ENCODE results near the gene IL19.
"Not testable (repeated sequence)": the region's sequence is repeated elsewhere in the genome, so short reads cannot be mapped to it uniquely, and the experiment has no call there.

IL19 gene

DNA sequence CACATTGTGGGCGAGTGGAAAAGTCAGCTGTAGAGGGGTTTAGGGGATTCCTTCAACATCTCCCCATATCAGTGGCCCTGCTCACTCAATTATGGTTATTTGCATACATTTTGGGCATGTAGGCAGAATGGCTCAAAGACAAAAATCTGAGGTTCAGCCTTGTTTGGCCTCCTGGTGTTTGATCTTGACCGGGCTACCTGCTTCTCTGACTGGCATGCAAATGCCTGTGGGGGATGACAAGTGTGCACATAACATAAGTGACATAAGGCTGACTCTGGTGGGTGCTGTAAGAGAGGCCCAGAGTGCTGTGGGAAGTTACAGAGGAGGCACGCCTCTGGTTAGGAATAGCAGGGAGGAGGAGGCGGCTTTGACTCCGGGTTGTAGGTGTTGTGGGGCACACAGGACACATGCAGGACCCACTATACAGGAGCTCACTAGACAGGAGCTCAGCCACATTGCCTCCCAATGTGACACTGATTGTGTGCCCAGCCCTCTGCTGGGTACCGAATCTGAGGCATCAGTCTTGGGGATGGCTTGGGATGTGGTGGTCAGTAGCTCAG, 29.4 kb upstream of the IL19 start:
- no peak for DNase-seq (ENCODE audit: low read depth in 2 of 2)

DNA sequence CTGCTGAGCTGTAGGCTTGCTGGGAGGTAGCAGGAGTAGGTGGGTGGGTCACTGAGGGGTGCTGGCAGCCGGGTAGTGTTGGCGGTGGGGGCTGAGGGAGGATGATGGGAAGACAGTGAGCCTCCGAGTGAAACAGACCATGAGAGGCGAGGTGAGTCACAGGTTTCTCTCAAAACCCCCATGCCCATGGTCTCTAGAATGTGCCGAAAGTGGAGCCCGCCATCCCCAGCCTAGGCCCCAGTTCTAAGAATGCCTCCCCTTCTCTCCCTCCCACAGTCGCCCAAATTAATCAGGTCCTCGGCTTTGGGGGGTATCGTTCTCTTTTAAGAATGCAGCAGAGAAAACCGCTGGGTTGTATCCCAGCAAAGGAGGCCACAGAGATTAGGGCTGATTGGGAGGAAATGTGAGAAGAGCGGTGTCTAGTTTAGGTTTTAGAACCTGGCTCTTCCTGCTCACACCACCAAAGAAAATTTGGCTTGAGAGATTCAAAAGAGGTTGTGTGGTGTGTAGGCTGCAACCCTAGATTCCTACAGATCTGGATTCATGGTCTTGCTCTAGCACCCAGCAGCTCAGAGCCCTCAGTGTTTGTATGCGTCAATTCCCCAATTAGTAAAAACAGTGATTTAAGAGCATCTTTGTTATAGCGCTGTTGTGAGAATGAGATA, 27.7 kb upstream of the IL19 start:
- no peak for DNase-seq (ENCODE audit: low read depth in 2 of 2)

DNA sequence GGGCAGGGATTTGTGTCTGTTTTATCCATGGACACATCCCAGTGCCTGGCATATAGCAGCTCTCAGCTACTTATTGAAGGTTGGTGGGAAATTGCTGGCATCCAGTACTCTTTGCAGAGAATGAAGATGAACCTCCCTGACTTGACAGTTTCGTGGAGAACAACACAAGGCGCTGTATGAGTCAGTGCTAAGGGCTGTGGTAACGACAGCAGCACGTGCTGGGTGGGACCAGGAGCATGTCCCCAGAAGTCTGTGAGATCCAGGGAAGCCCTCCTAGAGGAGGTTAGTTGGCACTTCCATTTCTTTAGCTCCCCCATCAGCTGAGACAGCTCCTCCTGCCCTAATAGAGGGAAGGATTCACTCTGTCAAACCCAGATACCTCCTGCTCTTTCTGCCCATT, 25.9 kb upstream of the IL19 start:
- no peak for DNase-seq (ENCODE audit: low read depth in 2 of 2)

DNA sequence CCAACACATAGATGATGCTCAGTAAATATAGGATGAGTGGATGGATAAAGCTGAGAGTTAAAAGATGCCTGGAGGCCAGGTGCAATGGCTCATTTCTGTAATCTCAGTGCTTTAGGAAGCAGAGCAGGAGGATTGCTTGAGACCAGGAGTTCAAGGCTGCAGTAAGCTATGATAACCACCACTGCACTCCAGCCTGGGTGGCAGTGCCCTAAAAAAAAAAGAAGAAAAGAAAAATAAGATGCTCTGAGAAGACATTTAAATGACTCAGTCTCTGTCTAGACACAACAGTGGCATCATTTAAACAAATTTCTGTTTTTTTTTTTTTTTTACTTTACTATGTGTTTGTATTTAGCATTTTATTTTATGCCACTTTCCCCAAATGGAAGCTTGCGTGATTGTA, 25.3 kb upstream of the IL19 start:
- DNase-seq (ENCODE audit: low read depth in 2 of 2) = no peak

DNA sequence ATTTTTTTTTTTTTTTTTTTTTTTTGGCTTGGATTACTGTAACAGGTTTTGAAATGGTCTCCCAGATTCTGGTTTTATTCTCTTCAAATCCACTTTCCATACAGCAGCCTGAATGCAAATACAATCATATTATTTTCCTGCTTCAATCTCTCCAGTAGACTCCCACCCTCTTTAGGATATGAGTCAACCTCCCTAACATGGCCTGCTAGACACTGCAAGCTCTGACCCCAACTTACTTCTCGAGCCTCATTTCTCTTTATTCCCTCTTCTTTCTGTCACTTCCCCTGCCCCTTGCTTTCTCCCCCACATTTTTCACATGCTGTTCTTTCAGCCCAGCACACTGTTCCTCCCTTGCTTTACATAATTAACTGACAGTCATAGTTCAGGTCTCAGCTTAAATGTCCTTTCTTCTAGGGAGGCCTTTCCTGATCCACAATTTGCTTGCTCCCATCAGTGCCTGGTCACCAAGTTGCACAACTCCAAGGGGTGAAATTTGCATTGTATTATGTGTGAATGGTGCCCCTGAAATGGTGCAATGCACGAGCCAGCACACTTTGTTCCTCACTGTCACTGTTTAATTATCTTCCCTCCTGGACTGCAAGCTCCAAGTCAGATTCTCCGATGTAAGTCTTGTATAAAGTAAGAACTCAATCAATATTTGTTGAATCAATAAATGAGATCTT, 22.1 kb upstream of the IL19 start:
- DNase-seq (ENCODE audit: low read depth in 2 of 2) = no peak

DNA sequence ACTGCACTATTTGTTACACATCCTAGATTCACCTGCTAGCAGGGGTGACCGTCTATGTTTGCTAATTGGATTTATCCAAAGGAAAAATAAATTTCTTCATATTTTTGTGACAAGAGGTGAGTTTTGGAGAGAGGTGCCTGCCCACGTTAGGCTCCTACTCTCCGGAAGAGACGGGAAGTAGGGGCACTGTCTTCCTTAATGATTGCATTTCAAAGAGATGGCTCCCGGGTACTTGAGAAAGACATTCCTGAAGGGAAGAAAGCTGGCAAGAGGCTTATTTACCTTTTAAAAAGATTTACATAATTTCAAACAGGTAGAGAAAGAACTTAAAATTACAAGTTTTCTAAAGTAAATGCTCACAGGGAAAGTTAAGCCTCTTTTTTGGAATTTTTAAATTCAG, 18.7 kb upstream of the IL19 start:
- DNase-seq (ENCODE audit: low read depth in 2 of 2) = no peak

DNA sequence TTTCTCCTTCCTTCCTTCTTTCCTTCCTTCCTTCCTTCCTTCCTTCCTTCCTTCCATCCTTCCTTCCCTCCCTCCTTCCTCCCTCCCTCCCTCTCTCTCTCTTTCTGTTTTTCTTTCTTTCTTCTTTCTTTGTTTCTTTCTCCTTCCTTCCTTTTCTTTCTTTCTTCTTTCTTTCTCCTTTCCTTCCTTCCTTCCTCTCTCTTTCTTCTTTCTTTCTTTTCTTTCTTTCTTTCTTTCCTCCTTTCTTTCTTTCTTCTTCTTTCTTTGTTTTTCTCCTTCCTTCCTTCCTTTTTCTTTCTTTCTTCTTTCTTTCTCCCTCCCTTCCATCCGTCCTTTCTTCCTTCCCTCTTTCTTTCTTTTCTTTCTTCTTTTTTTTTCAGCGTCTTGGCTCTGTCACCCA, 18.1 kb upstream of the IL19 start:
- no peak for DNase-seq (ENCODE audit: low read depth in 2 of 2)

DNA sequence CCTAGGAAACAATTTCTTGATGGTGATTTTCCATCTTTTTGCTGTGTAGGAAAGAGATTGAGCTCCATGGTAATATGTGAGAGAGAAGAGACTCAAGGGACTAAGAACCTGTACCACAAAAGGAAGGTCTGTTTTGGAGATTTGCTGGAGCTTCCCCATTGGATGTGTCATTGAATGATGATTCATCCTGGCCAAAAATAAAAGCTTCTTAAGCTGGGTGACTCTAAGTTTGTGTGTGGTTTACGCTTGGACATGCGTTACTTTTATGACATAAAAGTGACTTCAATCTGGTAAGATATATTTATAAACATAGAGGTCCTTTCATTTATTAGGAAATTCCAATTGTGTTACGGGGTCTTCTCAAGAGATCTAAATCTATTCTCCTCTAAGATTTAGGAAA, 17.4 kb upstream of the IL19 start:
- DNase-seq (ENCODE audit: low read depth in 2 of 2) = no peak

DNA sequence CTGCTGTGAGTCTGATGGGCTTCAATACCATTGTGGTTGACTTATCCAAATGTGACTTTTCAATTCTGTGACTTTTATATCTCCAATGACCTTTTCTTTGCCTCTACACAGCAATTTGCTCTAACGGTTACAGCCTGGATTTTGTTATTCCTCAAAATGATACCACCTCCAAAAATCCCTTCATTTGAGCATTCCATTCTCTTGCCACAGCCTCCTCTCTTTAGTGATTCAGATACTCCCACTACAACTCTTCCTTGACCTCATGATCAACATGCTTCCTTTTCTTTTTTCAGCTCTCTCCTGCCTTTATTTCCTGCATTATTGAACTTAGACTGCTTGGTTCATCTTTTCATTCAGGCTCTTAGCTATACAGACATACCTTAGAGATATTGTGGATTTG, 16.6 kb upstream of the IL19 start:
- DNase-seq (ENCODE audit: low read depth in 2 of 2) = no peak

DNA sequence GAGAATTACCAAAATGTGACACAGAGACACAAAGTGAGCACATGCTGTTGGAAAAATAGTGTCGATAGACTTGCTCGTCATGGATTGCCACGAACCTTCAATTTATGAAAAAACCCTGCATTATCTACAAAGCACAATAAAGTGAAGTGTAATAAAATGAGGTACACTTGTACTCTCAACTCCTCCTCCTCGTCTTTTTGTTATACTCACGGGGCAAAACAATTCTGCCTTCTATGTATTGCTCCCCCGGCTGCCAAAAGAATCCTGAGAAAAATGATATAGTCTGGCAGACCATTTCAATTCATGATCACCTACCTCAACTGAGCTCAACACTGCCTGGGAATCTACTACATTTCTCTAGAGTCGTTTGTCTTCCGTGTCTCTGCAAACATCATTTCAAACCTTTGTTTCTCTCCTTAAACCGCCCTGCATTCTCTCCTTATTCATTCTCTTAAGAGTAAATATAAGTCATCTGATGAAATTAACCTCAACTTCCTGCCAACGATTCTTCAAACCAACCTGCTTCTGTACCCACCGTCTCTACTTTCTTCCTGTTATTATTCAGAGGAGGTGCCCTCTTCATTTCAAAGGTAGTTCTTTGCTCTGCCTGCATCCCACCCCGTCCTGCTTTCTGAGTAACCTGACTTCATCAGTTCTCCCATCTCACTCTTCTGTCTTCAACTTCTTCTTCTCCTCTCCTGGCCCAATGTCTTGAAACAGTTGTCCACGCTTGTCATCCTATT, 12.9 kb upstream of the IL19 start:
- DNase-seq (ENCODE audit: low read depth in 2 of 2) = no peak

DNA sequence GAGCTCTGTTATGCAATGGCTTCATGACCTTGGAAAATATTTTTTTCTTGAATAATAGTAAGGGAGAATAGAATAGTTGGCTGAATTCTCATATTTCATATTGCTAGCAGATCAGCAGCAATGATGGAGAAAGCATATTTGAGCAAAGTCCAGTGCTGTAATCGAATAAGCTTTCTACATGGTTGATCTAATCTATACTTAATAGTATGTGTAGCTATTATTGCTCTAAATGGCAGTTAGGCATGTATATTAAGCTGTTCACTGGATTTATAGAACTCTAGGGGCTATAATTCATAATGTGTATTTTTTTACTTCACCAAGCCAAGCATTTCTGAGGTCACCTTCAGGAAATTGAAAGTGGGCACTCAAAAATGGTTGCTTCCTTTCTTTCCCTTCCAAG, 10.0 kb upstream of the IL19 start:
- DNase-seq (ENCODE audit: low read depth in 2 of 2) = no peak

DNA sequence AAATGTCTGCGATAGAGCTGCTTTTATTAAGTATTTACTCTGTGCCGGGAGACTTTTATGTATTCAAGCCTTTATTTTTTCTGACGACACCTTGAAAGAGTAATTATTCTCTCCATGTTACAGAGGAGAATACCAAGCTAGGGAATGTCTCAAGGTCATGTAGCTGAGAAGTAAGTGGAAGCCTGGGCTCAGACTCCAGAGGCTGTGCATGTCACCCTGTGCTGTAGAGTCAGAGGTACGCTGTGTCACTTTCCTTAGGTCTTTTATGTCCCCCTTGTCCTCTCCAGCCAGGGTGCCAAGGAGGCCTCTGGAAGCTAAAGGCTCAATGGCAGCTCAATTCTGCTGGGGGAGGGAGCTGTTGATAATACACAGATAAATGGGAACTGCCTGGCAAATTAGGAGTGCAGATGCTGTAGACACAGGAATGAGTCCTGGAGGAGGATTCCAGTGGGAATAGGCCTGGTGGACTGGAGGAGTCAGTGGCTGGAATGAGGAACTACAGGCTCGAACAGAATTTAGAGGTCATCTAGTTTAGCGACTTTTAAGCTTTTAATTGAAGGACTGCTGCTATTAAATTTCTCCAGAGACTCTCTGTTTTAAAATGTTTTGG, 9.3 kb upstream of the IL19 start:
- DNase-seq (ENCODE audit: low read depth in 2 of 2) = no peak

DNA sequence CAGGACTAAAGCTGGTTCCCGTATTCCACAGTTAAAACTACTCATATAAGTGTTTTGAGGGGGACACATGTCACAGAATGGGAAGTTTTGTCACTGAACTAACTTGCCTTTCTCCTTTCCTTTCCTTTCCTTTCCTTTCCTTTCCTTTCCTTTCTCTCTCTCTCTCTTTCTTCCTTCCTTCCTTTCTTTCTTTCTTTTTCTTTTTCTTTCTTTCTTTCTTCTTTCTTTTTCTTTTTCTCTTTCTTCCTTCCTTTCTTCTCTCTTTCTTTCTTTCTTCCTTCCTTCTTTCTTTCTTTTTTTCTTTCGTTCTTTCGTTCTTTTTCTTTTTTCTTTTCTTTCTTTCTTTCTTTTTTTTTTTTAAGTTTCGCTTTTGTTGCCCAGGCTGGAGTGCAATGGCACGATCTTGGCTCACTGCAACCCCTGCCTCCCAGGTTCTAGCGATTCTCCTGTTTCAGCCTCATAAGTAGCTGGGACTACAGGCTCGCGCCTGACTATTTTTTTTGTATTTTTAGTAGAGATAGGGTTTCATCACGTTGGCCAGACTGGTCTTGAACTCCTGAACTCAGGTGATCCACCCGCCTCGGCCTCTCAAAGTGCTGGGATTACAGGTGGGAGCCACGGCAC, 7.7 kb upstream of the IL19 start:
- DNase-seq (ENCODE audit: low read depth in 2 of 2) = not testable (repeated sequence)

DNA sequence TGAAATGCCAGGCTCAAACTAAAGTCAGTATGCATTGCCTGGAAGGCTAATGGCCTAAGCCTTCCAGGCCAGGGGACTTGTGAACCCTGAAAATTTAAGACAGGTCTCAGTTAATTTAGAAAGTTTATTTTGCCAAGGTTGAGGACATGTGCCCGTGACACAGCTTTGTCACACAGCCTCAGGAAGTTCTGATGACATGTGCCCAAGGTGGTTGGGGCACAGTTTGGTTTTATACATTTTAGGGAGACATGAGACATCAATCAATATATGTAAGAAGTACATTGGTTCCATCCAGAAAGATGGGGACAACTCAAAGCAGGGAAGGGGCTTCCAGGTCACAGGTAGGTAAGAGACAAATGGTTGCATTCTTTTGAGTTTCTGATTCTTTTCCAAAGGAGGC, 4.8 kb upstream of the IL19 start:
- not testable (repeated sequence) for DNase-seq (ENCODE audit: low read depth in 2 of 2)

DNA sequence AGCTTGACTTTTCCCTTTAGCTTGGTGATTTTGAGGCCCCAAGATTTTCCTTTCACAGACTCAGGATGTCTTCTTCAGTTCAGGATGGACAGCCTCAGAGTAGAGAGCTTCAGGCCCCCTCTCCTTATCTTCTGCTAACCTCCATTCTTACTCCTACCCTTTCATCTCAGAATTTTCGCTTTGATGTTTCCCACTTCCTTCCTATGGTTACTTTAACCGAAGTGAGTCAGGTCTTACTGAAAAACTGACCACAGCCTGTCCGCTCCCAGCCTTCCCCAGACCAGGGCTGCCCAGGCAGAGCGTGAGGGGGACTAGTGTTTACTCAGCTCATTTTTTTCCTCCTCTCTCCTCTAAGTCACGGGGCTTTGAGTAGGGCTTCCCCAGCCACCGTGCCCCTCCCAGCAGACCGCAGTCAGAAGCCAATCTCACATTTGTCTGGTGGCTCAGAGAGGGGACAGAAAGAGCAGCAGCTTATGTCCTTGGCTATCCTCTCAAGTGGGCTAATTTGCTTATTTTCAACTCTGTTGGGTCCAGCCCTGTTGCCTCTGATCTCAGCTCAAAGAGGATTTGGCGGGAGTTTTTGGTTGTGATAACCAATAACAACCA, 4.2 kb upstream of the IL19 start:
- peak; percentile 45 to 54 for DNase-seq (ENCODE audit: low read depth in 2 of 2)

DNA sequence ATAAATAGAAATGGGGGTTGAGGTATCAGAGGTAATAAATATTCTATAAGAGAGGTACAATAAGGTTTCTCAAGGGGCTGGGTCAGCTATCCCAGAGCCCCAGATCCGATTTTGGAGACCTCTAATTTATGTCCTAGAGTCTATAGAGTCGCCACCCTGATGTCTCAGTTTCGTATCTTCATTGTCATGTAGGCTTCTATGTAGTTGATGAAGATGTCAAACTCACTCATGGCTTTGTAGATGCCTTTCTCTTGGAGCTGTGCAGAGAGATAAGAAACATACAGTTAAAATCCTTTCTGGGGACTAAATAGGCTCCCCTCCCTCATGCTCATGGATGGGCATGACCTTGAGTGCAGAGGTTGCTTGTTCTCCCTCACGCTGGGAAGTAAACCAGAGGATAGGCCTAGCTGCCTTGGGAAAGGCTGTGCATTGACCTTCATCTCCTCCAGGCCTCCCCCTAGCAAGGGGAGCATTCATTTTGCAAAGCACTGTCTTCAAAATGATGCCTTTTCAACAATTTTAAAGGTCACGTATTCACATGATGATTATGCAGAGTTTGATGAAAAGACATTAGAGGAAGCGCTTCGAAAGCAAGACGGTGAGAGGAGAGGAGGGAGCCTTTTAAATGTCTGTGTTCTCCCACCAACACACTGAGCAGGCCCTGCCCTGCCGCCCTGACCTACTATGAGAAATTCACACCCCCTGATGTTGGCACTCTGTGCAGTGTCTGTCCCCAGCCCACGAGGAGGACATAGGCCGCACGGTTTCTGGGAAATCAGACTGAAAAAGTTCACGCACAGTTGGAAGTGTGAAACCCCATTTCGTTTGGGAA, 1.9 kb upstream of the IL19 start:
- no peak for DNase-seq (ENCODE audit: low read depth in 2 of 2)

DNA sequence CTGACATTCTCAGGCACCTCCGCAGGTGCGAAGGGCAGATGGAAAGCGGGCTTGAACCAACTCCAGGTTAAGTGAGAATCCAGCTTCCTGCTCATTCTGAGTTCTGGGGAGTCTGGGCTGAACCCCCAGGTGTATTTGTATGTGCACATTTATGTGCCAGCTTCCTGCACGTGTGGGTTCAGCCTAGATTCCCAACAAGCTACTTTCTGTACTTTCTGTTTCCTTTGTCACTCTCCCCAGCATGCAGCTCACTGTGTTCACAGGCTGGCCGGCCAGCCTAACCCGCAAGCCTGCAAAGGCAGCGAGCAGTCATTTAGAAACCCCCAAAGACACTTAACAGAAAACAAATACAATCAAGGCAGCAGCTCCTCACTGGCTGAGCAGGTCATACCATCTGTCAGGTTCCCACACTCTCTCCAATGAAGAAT, 1.3 kb upstream of the IL19 start:
- DNase-seq (ENCODE audit: low read depth in 2 of 2) = no peak

DNA sequence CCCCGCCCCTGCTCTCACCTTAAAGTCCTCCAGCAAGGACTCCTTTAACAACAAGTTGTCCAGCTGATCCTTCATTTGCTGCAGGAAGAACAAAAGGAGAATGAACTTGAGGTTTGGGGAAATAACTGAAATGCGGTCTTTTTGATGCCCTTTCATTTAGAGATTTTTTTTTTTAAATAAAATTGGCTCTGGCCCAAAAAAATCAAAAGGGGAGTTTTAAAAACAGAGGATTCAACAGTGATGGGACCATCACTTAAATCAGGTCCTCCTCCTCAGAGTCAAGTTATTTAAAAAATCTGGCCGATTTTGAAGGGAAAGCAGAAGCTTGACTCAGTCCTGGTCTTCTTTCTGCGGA, 742 bp downstream of the IL19 start:
- DNase-seq (ENCODE audit: low read depth in 2 of 2) = no peak

DNA sequence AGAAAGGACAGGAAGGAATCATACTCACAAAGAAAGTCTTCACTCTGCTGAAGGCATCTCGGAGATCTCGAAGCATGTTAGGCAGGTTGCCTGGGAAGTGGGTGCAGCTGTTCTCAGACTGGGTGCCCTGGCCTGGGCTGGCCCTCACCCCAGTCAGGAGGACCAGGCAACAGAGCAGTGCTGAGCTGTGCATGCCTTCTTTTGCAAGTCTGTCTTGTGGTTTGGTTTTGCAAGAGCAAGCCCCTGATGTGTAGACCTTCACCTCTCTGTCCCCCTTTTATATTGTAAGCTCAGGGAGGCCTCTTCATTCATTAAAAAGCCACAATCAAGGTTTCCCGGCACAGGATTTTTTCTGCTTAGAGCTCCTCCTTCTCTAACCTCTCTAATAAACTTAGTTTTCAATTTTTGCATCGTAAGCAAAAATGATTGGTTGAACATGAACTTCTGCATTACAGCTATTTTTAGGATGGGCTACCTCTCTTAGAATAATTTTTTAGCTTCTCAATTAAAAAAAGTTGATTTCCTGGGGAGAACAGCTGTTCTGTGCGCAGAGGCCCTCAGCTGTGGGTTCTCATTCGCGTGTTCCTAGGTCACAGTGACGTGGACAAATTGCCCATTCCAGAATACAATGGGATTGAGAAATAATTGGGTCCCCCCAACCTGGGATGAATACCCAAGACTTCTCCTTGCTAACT, 1.8 kb downstream of the IL19 start, which contains the start of gene IL10:
TSS of gene IL10 (minus strand) at position 252 of the 695 bp plus-strand sequence. CDS start at position 193, 59 bp downstream.
- no peak for DNase-seq (ENCODE audit: low read depth in 2 of 2)

DNA sequence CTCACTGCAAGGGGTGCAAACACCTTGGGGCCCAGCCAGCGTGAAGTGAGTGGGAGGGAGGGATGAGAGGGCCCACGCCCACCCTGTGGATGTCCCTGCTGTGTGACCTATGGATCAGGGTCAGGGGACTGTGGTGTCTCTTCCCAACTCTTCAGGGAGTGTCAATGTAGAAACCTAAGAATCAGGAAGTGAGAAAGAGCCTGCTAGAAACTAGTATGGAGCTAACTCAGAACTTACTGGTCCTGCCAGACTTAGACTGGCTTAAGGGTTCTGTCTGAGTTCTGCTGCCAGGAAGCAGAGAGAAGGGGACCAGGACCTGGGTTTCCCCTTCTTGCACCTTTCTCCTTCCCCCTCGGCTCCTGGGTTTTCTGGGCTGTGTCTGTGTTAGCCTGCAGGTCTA, 3.5 kb downstream of the IL19 start:
- DNase-seq (ENCODE audit: low read depth in 2 of 2) = no peak
